KMS-11 (cell line): ENCODE results near the gene DDHD1.

Source experiments
- H2AFZ ChIP-seq: fragments of 200-600 bp; sonication (generic); 2 replicates; pipeline ENCODE4 v1.6.1; 2016; ENCODE audit warnings: antibody characterized with exemption, mixed run types, low read depth
- H3K27ac ChIP-seq: fragments of 200-600 bp; sonication (generic); 2 replicates; pipeline ENCODE4 v1.6.1; 2016; ENCODE audit warnings: mild to moderate bottlenecking, mixed run types
- H3K27me3 ChIP-seq: fragments of 200-600 bp; sonication (generic); 2 replicates; pipeline ENCODE4 v1.6.1; 2017; ENCODE audit warnings: mild to moderate bottlenecking, low read depth, mixed run types, moderate library complexity; ENCODE audit not compliant: insufficient read depth
- H3K36me3 ChIP-seq: fragments of 200-600 bp; sonication (generic); 2 replicates; pipeline ENCODE4 v1.6.1; 2017; ENCODE audit warnings: mild to moderate bottlenecking, mixed run types; ENCODE audit not compliant: insufficient read depth
- H3K4me1 ChIP-seq: fragments of 200-600 bp; sonication (generic); 2 replicates; pipeline ENCODE4 v1.6.1; 2016; ENCODE audit warnings: mild to moderate bottlenecking, low read depth, mixed run types; ENCODE audit not compliant: poor library complexity, severe bottlenecking
- H3K4me2 ChIP-seq: fragments of 200-600 bp; sonication (generic); 2 replicates; pipeline ENCODE4 v1.7.0; 2016; ENCODE audit warnings: mild to moderate bottlenecking, mixed run types
- H3K4me3 ChIP-seq: fragments of 200-600 bp; sonication (generic); IDR thresholded peaks from 2 replicates; pipeline ENCODE4 v1.6.1; 2017; ENCODE audit warnings: low read depth, low read length, mixed read lengths; ENCODE audit not compliant: insufficient read depth
- H3K79me2 ChIP-seq: fragments of 200-600 bp; sonication (generic); 2 replicates; pipeline ENCODE4 v1.6.1; 2016; ENCODE audit warnings: low read depth, mixed run types; ENCODE audit not compliant: insufficient read depth
- H3K9ac ChIP-seq: fragments of 200-600 bp; sonication (generic); 2 replicates; pipeline ENCODE4 v1.6.1; 2016; ENCODE audit warnings: mild to moderate bottlenecking, mixed run types
- H4K20me1 ChIP-seq: fragments of 200-600 bp; sonication (generic); 2 replicates; pipeline ENCODE4 v1.6.1; 2016; ENCODE audit warnings: mild to moderate bottlenecking, mixed run types; ENCODE audit not compliant: insufficient read depth
- TF ChIP-seq, protein P1 (sequence below): fragments of 200-600 bp; sonication (generic); conservative IDR thresholded peaks from 2 replicates; pipeline ENCODE4 v1.6.1; 2017; ENCODE audit warnings: low read depth, mild to moderate bottlenecking, antibody characterized with exemption, low read length, moderate library complexity, mixed read lengths

Gene DDHD1

DNA sequence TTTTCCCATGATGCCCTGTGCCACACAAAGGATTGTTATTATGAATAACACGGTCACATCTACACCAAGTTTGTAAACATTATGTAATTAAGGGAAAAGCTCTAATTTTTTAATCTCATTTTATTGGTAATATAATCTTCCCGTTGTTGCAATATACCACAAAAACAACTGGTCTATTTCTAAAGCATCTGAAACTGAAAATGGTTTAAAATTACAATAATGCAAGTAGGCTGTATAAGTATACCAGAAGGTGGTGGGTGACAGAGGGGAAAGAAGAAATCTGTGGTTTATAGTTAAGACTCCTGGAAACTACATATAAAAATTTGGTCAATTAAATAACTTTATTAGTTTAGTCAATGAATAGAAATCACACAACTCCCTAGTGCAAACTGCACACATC, 5.2 kb downstream of the DDHD1 start:
- Histone ChIP-seq H3K27ac (no peak overlapping the region; the same call in 1 of the 2 replicates), H3K9ac (no peak overlapping the region), H2AFZ (no peak overlapping the region), H3K4me3 (no peak overlapping the region), H3K4me2 (peak overlapping the region; percentile 92), H3K36me3 (no peaks in the 10 kb centered on the region), H3K27me3 (no peaks in the 10 kb centered on the region), H3K4me1 (peaks cover 63% of the 10 kb centered on the region), H4K20me1 (peaks cover 7% of the 10 kb centered on the region; the same call in 1 of the 2 replicates), H3K79me2 (peaks cover 87% of the 10 kb centered on the region)
- TF ChIP-seq, protein P1, sequence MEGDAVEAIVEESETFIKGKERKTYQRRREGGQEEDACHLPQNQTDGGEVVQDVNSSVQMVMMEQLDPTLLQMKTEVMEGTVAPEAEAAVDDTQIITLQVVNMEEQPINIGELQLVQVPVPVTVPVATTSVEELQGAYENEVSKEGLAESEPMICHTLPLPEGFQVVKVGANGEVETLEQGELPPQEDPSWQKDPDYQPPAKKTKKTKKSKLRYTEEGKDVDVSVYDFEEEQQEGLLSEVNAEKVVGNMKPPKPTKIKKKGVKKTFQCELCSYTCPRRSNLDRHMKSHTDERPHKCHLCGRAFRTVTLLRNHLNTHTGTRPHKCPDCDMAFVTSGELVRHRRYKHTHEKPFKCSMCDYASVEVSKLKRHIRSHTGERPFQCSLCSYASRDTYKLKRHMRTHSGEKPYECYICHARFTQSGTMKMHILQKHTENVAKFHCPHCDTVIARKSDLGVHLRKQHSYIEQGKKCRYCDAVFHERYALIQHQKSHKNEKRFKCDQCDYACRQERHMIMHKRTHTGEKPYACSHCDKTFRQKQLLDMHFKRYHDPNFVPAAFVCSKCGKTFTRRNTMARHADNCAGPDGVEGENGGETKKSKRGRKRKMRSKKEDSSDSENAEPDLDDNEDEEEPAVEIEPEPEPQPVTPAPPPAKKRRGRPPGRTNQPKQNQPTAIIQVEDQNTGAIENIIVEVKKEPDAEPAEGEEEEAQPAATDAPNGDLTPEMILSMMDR = no peak

- Histone ChIP-seq H3K9ac (no peak overlapping the region), H3K79me2 (peaks cover 93% of the 10 kb centered on the region), H3K4me3 (no peak overlapping the region), H4K20me1 (peaks cover 7% of the 10 kb centered on the region; the same call in 1 of the 2 replicates), H2AFZ (no peak overlapping the region), H3K36me3 (no peaks in the 10 kb centered on the region), H3K4me2 (peak overlapping the region; percentile 92), H3K4me1 (peaks cover 63% of the 10 kb centered on the region), H3K27ac (no peak overlapping the region; the same call in 1 of the 2 replicates), H3K27me3 (no peaks in the 10 kb centered on the region)
- TF ChIP-seq, protein P1 = no peak
Observed at GRCh38 chr14:53147208-53147607, 5.9 kb downstream of the DDHD1 start.

DNA sequence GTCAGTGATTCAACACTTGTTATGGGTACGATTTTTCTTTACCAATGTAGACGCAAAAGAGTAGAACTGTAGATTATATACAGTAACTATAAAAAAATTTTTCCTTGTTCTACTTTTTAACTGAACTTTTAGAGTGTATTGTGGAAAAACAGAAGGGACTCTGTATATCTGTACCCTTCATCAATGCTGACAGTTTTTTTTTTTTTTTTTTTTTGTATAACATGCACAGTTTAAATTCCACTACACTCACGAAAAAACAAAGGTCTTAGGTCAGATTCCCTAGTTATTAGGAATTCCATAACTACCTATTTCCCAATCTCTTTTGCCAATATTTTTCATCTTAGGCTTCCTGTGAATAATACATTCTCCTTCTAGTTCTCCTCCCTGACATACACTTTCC, 6.4 kb downstream of the DDHD1 start:
- Histone ChIP-seq H4K20me1 (peaks cover 7% of the 10 kb centered on the region; the same call in 1 of the 2 replicates), H3K4me1 (peaks cover 63% of the 10 kb centered on the region), H3K4me3 (no peak overlapping the region), H3K9ac (no peak overlapping the region), H3K36me3 (no peaks in the 10 kb centered on the region), H3K79me2 (peaks cover 90% of the 10 kb centered on the region), H3K4me2 (peak overlapping the region; percentile 92; the same call in 1 of the 2 replicates), H3K27me3 (no peaks in the 10 kb centered on the region), H2AFZ (no peak overlapping the region), H3K27ac (no peak overlapping the region)
- TF ChIP-seq, protein P1 = no peak

GRCh38 chr14:53144244-53144643, 8.9 kb downstream of the DDHD1 start:
- Histone ChIP-seq H3K4me1 (peaks cover 52% of the 10 kb centered on the region), H4K20me1 (no peaks in the 10 kb centered on the region), H3K79me2 (peaks cover 65% of the 10 kb centered on the region), H3K36me3 (no peaks in the 10 kb centered on the region), H3K9ac (no peak overlapping the region), H3K27me3 (no peaks in the 10 kb centered on the region), H3K4me3 (no peak overlapping the region), H3K27ac (no peak overlapping the region), H2AFZ (no peak overlapping the region), H3K4me2 (peak overlapping the region; percentile 4; the same call in 1 of the 2 replicates)
- TF ChIP-seq, protein P1 = no peak
